Adrenal gland (tissue), 12 donors: ENCODE results near the gene DCHS1. TPM values are rescaled to one million over a fixed set of nuclear protein-coding genes. Genes with fewer than 3 reads are reported as not detected.

ENCODE experiments used
- DNase-seq, 7 donors: peaks; one replicate each; pipeline ENCODE4 v3.0.0-alpha.2; 2019 to 2020
- H3K27ac ChIP-seq, 5 donors: fragments of 200-600 bp; sonication (generic) in 4 of 5; 1 replicate in 3 of 5; 2 replicates in 2 of 5; pipeline versions ENCODE4 v1.5.1 to v1.8.0; 2016 to 2020; ENCODE audit warnings: mild to moderate bottlenecking in 1 of 5
- H3K27me3 ChIP-seq: fragments of 200-600 bp; 2 replicates; pipeline ENCODE4 v1.8.0; 2021
- H3K36me3 ChIP-seq, 2 donors: fragments of 200-600 bp; replicated peaks in 1 of 2; 1 replicate in 1 of 2; 2 replicates in 1 of 2; pipeline versions ENCODE4 v1.5.1 to v1.8.0; 2018 to 2022
- H3K4me1 ChIP-seq, 2 donors: fragments of 200-600 bp; replicated peaks in 1 of 2; 1 replicate in 1 of 2; 2 replicates in 1 of 2; pipeline versions ENCODE4 v1.5.1 to v1.8.0; 2018 to 2021
- H3K4me3 ChIP-seq, 4 donors: fragments of 200-600 bp; sonication (generic) in 3 of 4; one replicate each; pipeline ENCODE4 v1.5.1; 2016 to 2018
- H3K9me3 ChIP-seq, 3 donors: fragments of 200-600 bp; sonication (generic) in 1 of 3; replicated peaks in 1 of 3; 1 replicate in 2 of 3; 2 replicates in 1 of 3; pipeline versions ENCODE4 v1.5.1 to v1.8.0; 2016 to 2021
- POLR2A ChIP-seq, 2 donors: fragments of 450-650 bp; IDR thresholded peaks; one replicate each; pipeline ENCODE4 v1.6.1; 2017; ENCODE audit warnings: antibody characterized with exemption in 2 of 2, mild to moderate bottlenecking in 2 of 2, moderate library complexity in 1 of 2
- WGBS, 4 donors: extraction: QIAGEN DNeasy Blood & Tissue Kit in 2 of 4; methylation state at CpG; one replicate each; pipeline versions ENCODE4 v1.1.5 to v1.1.7; 2013 to 2017; 5-methylcytosine and 5-hydroxymethylcytosine counted together
- intact Hi-C, 2 donors: fragments of 100-400 bp; cut with DNase I; formaldehyde crosslinking; loops; one replicate each; pipeline versions ENCODE4 v1.14.1 to v1.15.0; 2022 to 2023
- polyA plus RNA-seq, 3 donors: library from polyadenylated mRNA; stranded (reverse); fragments of 200-250 nt in 2 of 3; fragments of 350-450 nt in 1 of 3; fragmentation: Illumina TruSeq in 1 of 3; extraction: RNeasy Lipid Tissue Mini Kit (QIAGEN cat#74804) in 1 of 3; gene quantifications; one replicate each; pipeline ENCODE4 v1.2.3, GENCODE V29; 2013 to 2014
- total RNA-seq, 9 donors: library from RNA; depleted of rRNA in 4 of 9; stranded (reverse); fragments of >200 nt in 4 of 9; fragments of 120-200 nt in 1 of 9; fragmentation: NEBNext Ultra II Directional in 1 of 9; extraction: Animal tissue kit (Norgen Biotek cat#: 25700) in 1 of 9; gene quantifications; one replicate each; pipeline versions ENCODE4 v1.1.0 to v1.2.4, GENCODE V29; 2013 to 2023
- TF ChIP-seq, protein P1 (sequence below), 6 experiments: fragments of 450-650 bp in 4 of 6; fragments of 200-600 bp in 2 of 6; sonication (generic) in 1 of 6; IDR thresholded peaks; 1 replicate in 5 of 6; 2 replicates in 1 of 6; pipeline versions ENCODE4 v1.5.1 to v1.8.0; 2016 to 2021; ENCODE audit warnings: antibody characterized with exemption in 6 of 6, mild to moderate bottlenecking in 2 of 6, moderate library complexity in 1 of 6
- donor health status: healthy with polysubstance abuse.
- donor health status: Bipolar disorder and iron deficiency.
- donor health status: DM: yes; HTN: yes; CAD: no.
- donor health status: DM: no; HTN: no; CAD: no.
- donor health status: DM: no; HTN: no; CAD: no.
- donor health status: DM: yes; HTN: yes; CAD: no.

Gene DCHS1
- total and polyA plus RNA-seq, 12 donors: 1.3 to 15.3 (median 11.3) TPM

DNA sequence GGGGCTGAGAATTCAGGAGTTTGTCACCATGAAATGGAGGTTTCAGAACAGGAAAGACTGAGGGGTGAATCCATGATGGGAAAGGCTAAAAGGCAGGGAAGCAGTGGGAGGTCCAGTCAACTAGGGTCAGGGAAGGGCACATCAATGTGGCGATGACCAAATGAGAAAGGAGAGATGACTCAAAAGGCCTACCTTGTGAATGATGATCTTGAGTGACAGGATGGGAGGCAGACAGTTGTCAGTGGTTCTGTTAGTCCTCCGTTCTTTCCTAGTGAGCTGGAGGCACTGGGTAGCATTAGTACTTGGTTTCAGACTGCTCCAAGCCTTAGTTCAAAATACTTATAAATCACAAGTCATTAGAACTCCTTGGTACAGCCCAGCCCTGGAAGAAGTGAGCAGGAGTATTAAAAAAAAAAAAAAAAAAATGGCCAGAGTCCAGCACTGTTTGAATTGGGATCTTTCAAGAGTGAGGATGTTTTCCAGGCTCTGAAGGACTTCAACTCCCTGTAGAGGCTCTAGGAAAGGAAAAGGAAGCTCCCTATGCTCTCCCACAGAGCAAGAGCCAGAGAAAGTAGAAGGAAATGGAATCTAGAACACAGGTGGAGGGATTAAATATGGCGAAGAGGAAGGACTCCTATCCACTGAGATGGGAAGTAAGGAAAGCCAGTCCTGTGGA lies 8.3 kb upstream of the DCHS1 start:
- TF ChIP-seq, protein P1, sequence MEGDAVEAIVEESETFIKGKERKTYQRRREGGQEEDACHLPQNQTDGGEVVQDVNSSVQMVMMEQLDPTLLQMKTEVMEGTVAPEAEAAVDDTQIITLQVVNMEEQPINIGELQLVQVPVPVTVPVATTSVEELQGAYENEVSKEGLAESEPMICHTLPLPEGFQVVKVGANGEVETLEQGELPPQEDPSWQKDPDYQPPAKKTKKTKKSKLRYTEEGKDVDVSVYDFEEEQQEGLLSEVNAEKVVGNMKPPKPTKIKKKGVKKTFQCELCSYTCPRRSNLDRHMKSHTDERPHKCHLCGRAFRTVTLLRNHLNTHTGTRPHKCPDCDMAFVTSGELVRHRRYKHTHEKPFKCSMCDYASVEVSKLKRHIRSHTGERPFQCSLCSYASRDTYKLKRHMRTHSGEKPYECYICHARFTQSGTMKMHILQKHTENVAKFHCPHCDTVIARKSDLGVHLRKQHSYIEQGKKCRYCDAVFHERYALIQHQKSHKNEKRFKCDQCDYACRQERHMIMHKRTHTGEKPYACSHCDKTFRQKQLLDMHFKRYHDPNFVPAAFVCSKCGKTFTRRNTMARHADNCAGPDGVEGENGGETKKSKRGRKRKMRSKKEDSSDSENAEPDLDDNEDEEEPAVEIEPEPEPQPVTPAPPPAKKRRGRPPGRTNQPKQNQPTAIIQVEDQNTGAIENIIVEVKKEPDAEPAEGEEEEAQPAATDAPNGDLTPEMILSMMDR (IDR thresholded peaks at IDR 0.05): no peak
- TF ChIP-seq POLR2A (IDR thresholded peaks at IDR 0.05): no peak
- no peak overlapping the region for H3K27ac ChIP-seq
- no peaks in the 10 kb centered on the region for H3K9me3 ChIP-seq
- no peak overlapping the region for H3K4me3 ChIP-seq
- no peaks in the 10 kb centered on the region for H3K4me1 ChIP-seq
- no peaks in the 10 kb centered on the region for H3K27me3 ChIP-seq
- H3K36me3 ChIP-seq: no peaks in the 10 kb centered on the region
- 55 to 63% (median 61%) methylated on average over 3 of the region's 3 CpGs for WGBS, 4 donors
- intact Hi-C loops: no loop called here
- DNase-seq: no peak

GRCh38 chr11:6660712-6661111 lies 5.1 kb upstream of the DCHS1 start:
- Histone ChIP-seq H3K36me3 (no peaks in the 10 kb centered on the region), H3K4me3 (no peak overlapping the region), H3K27me3 (no peaks in the 10 kb centered on the region), H3K4me1 (no peaks in the 10 kb centered on the region), H3K27ac (no peak overlapping the region), H3K9me3 (no peaks in the 10 kb centered on the region)
- intact Hi-C loops: no loop called here
- WGBS, 4 donors: 82 to 85% (median 85%) methylated on average over 3 of the region's 3 CpGs
- no peak for DNase-seq
- TF ChIP-seq, protein P1 (IDR thresholded peaks at IDR 0.05): no peak
- no peak for TF ChIP-seq POLR2A (IDR thresholded peaks at IDR 0.05)

GRCh38 chr11:6658647-6659046 lies 3.0 kb upstream of the DCHS1 start:
- no peaks in the 10 kb centered on the region for H3K9me3 ChIP-seq
- H3K4me1 ChIP-seq: no peaks in the 10 kb centered on the region

GRCh38 chr11:6657346-6657745 lies 1.7 kb upstream of the DCHS1 start:
- WGBS, 4 donors: 69 to 80% (median 76%) methylated on average over 1 of the region's 1 CpG
- Histone ChIP-seq H3K27me3 (no peaks in the 10 kb centered on the region), H3K4me1 (no peaks in the 10 kb centered on the region), H3K4me3 (no peak overlapping the region), H3K36me3 (no peaks in the 10 kb centered on the region), H3K27ac (no peak overlapping the region), H3K9me3 (no peaks in the 10 kb centered on the region)
- TF ChIP-seq, protein P1 (IDR thresholded peaks at IDR 0.05): no peak
- no peak for TF ChIP-seq POLR2A (IDR thresholded peaks at IDR 0.05)
- DNase-seq: no peak
- intact Hi-C loops: no loop called here

More at GRCh38 chr11:6658647-6659046, 3.0 kb upstream of the DCHS1 start:
- intact Hi-C loops: no loop called here
- TF ChIP-seq, protein P1 (IDR thresholded peaks at IDR 0.05): no peak
- TF ChIP-seq POLR2A (IDR thresholded peaks at IDR 0.05): no peak
- no peak for DNase-seq
- Histone ChIP-seq H3K36me3 (no peaks in the 10 kb centered on the region), H3K27ac (no peak overlapping the region), H3K27me3 (no peaks in the 10 kb centered on the region), H3K4me3 (no peak overlapping the region)
